ENCODE data around the gene ANO8.

ANO8 gene

GRCh38 chr19:17309198-17309964 is 25.3 kb downstream of the ANO8 start, which contains the start of gene DDA1:
DDA1 (plus strand) TSS chr19:17309563; CDS start chr19:17309655, 92 bp downstream.
- no peaks in the 10 kb centered on the region for H3K27me3 ChIP-seq (ENCODE audit: control insufficient read depth in 2 of 2, insufficient read depth in 2 of 2, low read length in 2 of 2)
- H3K4me3 ChIP-seq (ENCODE audit: low read length in 2 of 2) = peak within 1 kb of the TSS; percentile 91 to 98
- H3K27ac ChIP-seq (ENCODE audit: low read depth in 2 of 2, low read length in 2 of 2) = peak within 1 kb of the TSS; percentile 74 to 83
- H3K9ac ChIP-seq (ENCODE audit: low read depth in 1 of 2, low read length in 2 of 2) = peak within 1 kb of the TSS; percentile 83 to 91
- H3K36me3 ChIP-seq (ENCODE audit: control insufficient read depth in 2 of 2, insufficient read depth in 2 of 2, low read length in 2 of 2) = peaks cover 9 to 12% of the 10 kb centered on the region in 2 donors
- peaks cover 30 to 31% of the 10 kb centered on the region in 2 donors for H3K4me1 ChIP-seq (ENCODE audit: control insufficient read depth in 2 of 2, insufficient read depth in 2 of 2, low read length in 2 of 2)
- H3K9me3 ChIP-seq (ENCODE audit: control insufficient read depth in 2 of 2, low read length in 2 of 2) = no peaks in the 10 kb centered on the region

DNA sequence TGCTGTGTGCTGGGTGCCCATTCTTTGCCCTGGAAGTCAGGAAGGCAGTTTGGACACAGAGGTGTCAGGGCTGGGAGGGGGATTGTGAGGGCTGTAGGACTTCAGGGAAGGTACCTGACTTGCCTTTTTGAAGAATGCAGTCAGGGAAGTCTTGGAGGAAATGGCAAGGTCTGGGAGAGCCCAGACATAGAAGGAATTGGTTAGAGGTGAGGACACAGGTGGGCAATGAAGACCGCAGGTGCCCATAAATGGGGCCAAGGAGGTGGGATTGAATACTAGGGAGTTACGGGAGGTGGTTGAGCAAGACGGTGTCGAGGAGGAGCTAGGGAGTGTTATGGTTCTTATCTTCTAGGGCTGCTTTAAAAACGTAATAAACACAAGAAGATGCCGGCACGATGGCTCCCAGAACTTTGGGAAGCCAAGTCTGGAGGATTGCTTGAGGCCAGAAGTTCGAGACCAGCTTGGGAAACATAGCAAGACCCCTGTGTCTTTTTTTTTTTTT is 26.7 kb downstream of the ANO8 start:
- peaks cover 35 to 37% of the 10 kb centered on the region in 2 donors for H3K4me1 ChIP-seq (ENCODE audit: control insufficient read depth in 2 of 2, insufficient read depth in 2 of 2, low read length in 2 of 2)
- no peak overlapping the region for H3K9ac ChIP-seq (ENCODE audit: low read depth in 1 of 2, low read length in 2 of 2)

DNA sequence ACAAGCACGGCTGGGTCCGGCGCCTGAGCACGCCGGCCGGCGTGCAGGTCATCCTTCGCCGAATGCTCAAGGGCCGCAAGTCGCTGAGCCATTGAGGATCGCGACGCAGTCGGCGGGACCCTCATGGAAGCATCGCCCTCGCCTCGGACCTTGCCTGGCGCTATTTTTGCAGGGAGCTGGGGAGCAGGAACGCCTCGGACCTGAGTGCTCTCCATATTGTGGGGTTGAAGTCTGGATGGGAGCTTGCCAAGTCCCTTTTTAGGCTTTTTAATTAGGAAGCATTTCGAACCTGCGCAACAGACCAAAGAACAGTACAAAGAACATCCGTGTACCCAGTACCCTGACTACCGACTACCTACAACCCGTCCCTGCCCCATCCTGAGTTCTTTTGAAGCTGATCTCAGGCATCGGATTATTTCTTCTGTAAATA is 28.4 kb downstream of the ANO8 start:
- Histone ChIP-seq H3K27ac (ENCODE audit: low read depth in 2 of 2, low read length in 2 of 2) (peak overlapping the region; percentile 96 to 98), H3K36me3 (ENCODE audit: control insufficient read depth in 2 of 2, insufficient read depth in 2 of 2, low read length in 2 of 2) (no peaks in the 10 kb centered on the region), H3K4me1 (ENCODE audit: control insufficient read depth in 2 of 2, insufficient read depth in 2 of 2, low read length in 2 of 2) (peaks cover 40 to 45% of the 10 kb centered on the region in 2 donors), H3K9me3 (ENCODE audit: control insufficient read depth in 2 of 2, low read length in 2 of 2) (no peaks in the 10 kb centered on the region), H3K27me3 (ENCODE audit: control insufficient read depth in 2 of 2, insufficient read depth in 2 of 2, low read length in 2 of 2) (no peaks in the 10 kb centered on the region), H3K4me3 (ENCODE audit: low read length in 2 of 2) (peak overlapping the region; percentile 89 to 90), H3K9ac (ENCODE audit: low read depth in 1 of 2, low read length in 2 of 2) (peak overlapping the region; percentile 79 to 94)

More for the DNA sequence above, 26.7 kb downstream of the ANO8 start:
- Histone ChIP-seq H3K9me3 (ENCODE audit: control insufficient read depth in 2 of 2, low read length in 2 of 2) (no peaks in the 10 kb centered on the region), H3K36me3 (ENCODE audit: control insufficient read depth in 2 of 2, insufficient read depth in 2 of 2, low read length in 2 of 2) (peaks cover 2 to 3% of the 10 kb centered on the region in 2 donors), H3K4me3 (ENCODE audit: low read length in 2 of 2) (no peak overlapping the region), H3K27ac (ENCODE audit: low read depth in 2 of 2, low read length in 2 of 2) (no peak overlapping the region), H3K27me3 (ENCODE audit: control insufficient read depth in 2 of 2, insufficient read depth in 2 of 2, low read length in 2 of 2) (no peaks in the 10 kb centered on the region)

DNA sequence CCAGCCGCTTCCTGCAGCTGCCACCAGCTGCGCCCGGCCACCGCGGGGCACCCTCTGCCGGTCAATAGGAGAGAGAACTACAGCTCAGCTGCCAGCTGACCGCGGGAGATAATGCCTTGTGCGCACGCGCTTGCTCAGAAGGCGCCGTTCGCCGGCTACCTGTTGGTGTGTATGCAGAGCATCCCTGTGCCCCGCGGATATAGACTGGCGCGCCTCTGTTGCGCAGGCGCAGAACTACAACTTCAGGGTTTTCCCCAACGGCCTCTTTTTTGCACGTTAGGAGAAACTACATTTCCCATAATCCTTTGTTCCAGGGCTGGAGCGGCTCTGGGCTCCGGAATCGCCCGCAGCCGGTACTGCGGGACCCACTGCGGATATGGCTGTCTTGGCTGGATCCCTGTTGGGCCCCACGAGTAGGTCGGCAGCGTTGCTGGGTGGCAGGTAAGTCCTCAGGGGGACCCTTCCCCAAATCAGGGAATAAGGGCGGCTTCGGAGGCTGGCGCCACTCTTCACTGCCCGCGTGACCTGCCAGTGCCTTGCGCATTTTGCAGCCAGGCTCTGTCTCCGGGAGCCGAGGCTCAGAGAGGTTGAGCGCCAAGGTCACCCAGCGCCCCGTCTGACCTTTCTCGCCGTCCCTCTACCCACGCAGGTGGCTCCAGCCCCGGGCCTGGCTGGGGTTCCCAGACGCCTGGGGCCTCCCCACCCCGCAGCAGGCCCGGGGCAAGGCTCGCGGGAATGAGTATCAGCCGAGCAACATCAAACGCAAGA is 29.0 kb downstream of the ANO8 start, which contains the start of gene MRPL34:
Gene MRPL34 (plus strand): TSS at position 356 of the 768 bp plus-strand sequence. CDS start 21 bp downstream, at position 377.
- H3K36me3 ChIP-seq (ENCODE audit: control insufficient read depth in 2 of 2, insufficient read depth in 2 of 2, low read length in 2 of 2) = no peaks in the 10 kb centered on the region
- peak within 1 kb of the TSS; percentile 96 to 98 for H3K27ac ChIP-seq (ENCODE audit: low read depth in 2 of 2, low read length in 2 of 2)
- H3K9me3 ChIP-seq (ENCODE audit: control insufficient read depth in 2 of 2, low read length in 2 of 2) = no peaks in the 10 kb centered on the region
- H3K9ac ChIP-seq (ENCODE audit: low read depth in 1 of 2, low read length in 2 of 2) = peak within 1 kb of the TSS; percentile 79 to 94
- H3K27me3 ChIP-seq (ENCODE audit: control insufficient read depth in 2 of 2, insufficient read depth in 2 of 2, low read length in 2 of 2) = no peaks in the 10 kb centered on the region
- peaks cover 39 to 45% of the 10 kb centered on the region in 2 donors for H3K4me1 ChIP-seq (ENCODE audit: control insufficient read depth in 2 of 2, insufficient read depth in 2 of 2, low read length in 2 of 2)
- peak within 1 kb of the TSS; percentile 89 to 90 for H3K4me3 ChIP-seq (ENCODE audit: low read length in 2 of 2)

DNA sequence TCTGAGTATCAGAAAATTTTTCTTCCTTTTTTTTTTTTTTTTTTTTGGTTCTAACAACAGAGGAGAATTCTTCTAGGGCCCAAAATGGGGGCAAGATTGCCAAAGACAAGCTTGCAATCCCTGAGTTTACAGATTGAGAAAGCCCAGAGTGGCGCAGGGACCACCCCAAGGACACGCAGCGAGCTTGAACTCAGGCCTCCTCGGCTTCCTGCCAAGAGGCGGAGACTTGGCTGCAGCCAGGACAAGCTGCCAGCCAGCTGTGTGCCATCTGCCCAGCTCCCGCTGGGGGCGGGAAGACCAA is 29.5 kb downstream of the ANO8 start:
- H3K27me3 ChIP-seq (ENCODE audit: control insufficient read depth in 2 of 2, insufficient read depth in 2 of 2, low read length in 2 of 2) = no peaks in the 10 kb centered on the region
- peaks cover 34 to 39% of the 10 kb centered on the region in 2 donors for H3K4me1 ChIP-seq (ENCODE audit: control insufficient read depth in 2 of 2, insufficient read depth in 2 of 2, low read length in 2 of 2)
- H3K36me3 ChIP-seq (ENCODE audit: control insufficient read depth in 2 of 2, insufficient read depth in 2 of 2, low read length in 2 of 2) = no peaks in the 10 kb centered on the region
- H3K27ac ChIP-seq (ENCODE audit: low read depth in 2 of 2, low read length in 2 of 2) = peak overlapping the region; percentile 96 to 98
- H3K9ac ChIP-seq (ENCODE audit: low read depth in 1 of 2, low read length in 2 of 2) = peak overlapping the region; percentile 24 to 94
- peak overlapping the region; percentile 89 to 90 for H3K4me3 ChIP-seq (ENCODE audit: low read length in 2 of 2)
- H3K9me3 ChIP-seq (ENCODE audit: control insufficient read depth in 2 of 2, low read length in 2 of 2) = no peaks in the 10 kb centered on the region

DNA sequence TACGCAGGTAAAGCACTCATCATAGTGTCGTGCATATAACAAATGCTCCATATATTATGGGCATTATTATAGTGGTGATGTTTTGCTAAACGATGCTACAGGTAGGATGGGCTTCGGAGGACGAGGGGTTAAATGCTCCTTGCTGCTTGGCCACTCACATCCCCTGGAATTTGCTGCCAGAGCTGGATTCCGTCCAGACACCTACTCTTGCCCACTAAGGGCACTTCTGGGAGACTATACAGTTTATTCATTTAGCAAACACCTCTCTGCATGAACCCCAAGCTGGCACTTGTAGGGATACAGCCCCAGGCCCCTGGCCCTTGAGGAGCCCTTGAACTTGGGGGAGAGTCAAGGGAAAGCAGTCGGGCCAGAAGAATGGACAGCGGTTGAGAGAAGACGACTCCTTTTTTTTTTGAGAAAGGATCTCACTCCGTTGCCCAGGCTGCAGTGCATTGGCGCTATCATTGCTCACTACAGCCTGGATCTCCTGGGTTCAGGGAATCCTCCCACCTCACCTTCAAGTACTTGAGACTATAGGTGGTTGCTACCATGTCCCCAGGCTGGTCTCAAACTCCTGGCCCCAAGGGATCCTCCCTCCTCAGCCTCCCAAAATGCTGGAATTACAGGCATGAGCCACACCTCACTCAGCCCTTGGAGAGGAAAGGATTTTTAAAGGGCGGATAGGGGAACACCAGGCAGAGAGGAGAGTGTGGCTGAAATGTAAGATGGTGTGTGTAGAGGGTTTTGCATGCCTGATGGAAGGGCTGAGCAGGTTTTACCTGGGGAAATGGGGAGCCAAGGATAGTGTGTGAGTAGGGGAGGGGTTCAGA is 30.1 kb downstream of the ANO8 start:
- Histone ChIP-seq H3K9me3 (ENCODE audit: control insufficient read depth in 2 of 2, low read length in 2 of 2) (no peaks in the 10 kb centered on the region), H3K4me1 (ENCODE audit: control insufficient read depth in 2 of 2, insufficient read depth in 2 of 2, low read length in 2 of 2) (peaks cover 29 to 34% of the 10 kb centered on the region in 2 donors), H3K27me3 (ENCODE audit: control insufficient read depth in 2 of 2, insufficient read depth in 2 of 2, low read length in 2 of 2) (no peaks in the 10 kb centered on the region), H3K4me3 (ENCODE audit: low read length in 2 of 2) (peak overlapping the region; percentile 89 to 90), H3K9ac (ENCODE audit: low read depth in 1 of 2, low read length in 2 of 2) (peak overlapping the region; percentile 24 to 94), H3K36me3 (ENCODE audit: control insufficient read depth in 2 of 2, insufficient read depth in 2 of 2, low read length in 2 of 2) (no peaks in the 10 kb centered on the region), H3K27ac (ENCODE audit: low read depth in 2 of 2, low read length in 2 of 2) (peak overlapping the region; percentile 96 to 98)

GRCh38 chr19:17303940-17304267 is 30.8 kb downstream of the ANO8 start:
- Histone ChIP-seq H3K4me3 (ENCODE audit: low read length in 2 of 2) (no peak overlapping the region), H3K9ac (ENCODE audit: low read depth in 1 of 2, low read length in 2 of 2) (no peak overlapping the region), H3K27ac (ENCODE audit: low read depth in 2 of 2, low read length in 2 of 2) (no peak overlapping the region), H3K27me3 (ENCODE audit: control insufficient read depth in 2 of 2, insufficient read depth in 2 of 2, low read length in 2 of 2) (no peaks in the 10 kb centered on the region), H3K4me1 (ENCODE audit: control insufficient read depth in 2 of 2, insufficient read depth in 2 of 2, low read length in 2 of 2) (peaks cover 29 to 34% of the 10 kb centered on the region in 2 donors), H3K9me3 (ENCODE audit: control insufficient read depth in 2 of 2, low read length in 2 of 2) (no peaks in the 10 kb centered on the region), H3K36me3 (ENCODE audit: control insufficient read depth in 2 of 2, insufficient read depth in 2 of 2, low read length in 2 of 2) (no peaks in the 10 kb centered on the region)

- no peaks in the 10 kb centered on the region for H3K36me3 ChIP-seq (ENCODE audit: control insufficient read depth in 2 of 2, insufficient read depth in 2 of 2, low read length in 2 of 2)
- H3K4me3 ChIP-seq (ENCODE audit: low read length in 2 of 2) = peak within 1 kb of the TSS; percentile 65 to 67
- peak within 1 kb of the TSS; percentile 18 to 48 for H3K27ac ChIP-seq (ENCODE audit: low read depth in 2 of 2, low read length in 2 of 2)
- peak within 1 kb of the TSS; percentile 52 to 72 for H3K9ac ChIP-seq (ENCODE audit: low read depth in 1 of 2, low read length in 2 of 2)
- no peaks in the 10 kb centered on the region for H3K9me3 ChIP-seq (ENCODE audit: control insufficient read depth in 2 of 2, low read length in 2 of 2)
- H3K4me1 ChIP-seq (ENCODE audit: control insufficient read depth in 2 of 2, insufficient read depth in 2 of 2, low read length in 2 of 2) = peaks cover 29 to 34% of the 10 kb centered on the region in 2 donors
- H3K27me3 ChIP-seq (ENCODE audit: control insufficient read depth in 2 of 2, insufficient read depth in 2 of 2, low read length in 2 of 2) = no peaks in the 10 kb centered on the region
Measured at GRCh38 chr19:17303167-17303939, 31.3 kb downstream of the ANO8 start, which contains the start of gene ABHD8. ABHD8 (minus strand) TSS chr19:17303425; CDS start chr19:17301616, 1,809 bp downstream.

Data from mucosa of rectum (tissue), 2 donors.